IMR-90 (cell line): ENCODE results near the gene RGS14. TPM values are rescaled to one million over a fixed set of nuclear protein-coding genes. Genes with fewer than 3 reads are reported as not detected.

Experiments used
- ATAC-seq: fragments of 200-7000 bp; cut with Tn5 transposase; 2 replicates; pipeline ENCODE4 v1.9.1; 2020; ENCODE audit warnings: low read depth, mild to moderate bottlenecking, moderate library complexity
- BruUV-seq: library from RNA; stranded (reverse); fragments of 400-500 nt; replicated peaks from 2 replicates; lab custom pipeline; 2021; lab: Mats Ljungman, UMichigan
- CTCF ChIA-PET: fragments of 300-600 bp; formaldehyde crosslinking; extraction: SDS; loops from one replicate; lab custom pipeline; 2021; ENCODE audit warnings: antibody characterized with exemption; lab: Yijun Ruan, JAX
- POLR2A ChIA-PET: fragments of 300-600 bp; sonication (Branson Sonifier 250); formaldehyde crosslinking; loops from one replicate; lab custom pipeline; 2022; ENCODE audit warnings: antibody characterized with exemption; ENCODE audit not compliant: unreplicated experiment; lab: Charles Lee
- DNase-seq: peaks from one replicate; pipeline ENCODE4 v3.0.0; 2013
- H2AFZ ChIP-seq: replicated peaks from 2 replicates; pipeline ENCODE3; 2013; ENCODE audit warnings: low read length, mild to moderate bottlenecking; ENCODE audit not compliant: poor library complexity
- H2AK5ac ChIP-seq: 2 replicates; pipeline ENCODE4 v1.6.1; 2013; ENCODE audit warnings: low read depth, low read length, inconsistent platforms
- H2AK9ac ChIP-seq: replicated peaks from 2 replicates; pipeline ENCODE3; 2013; ENCODE audit warnings: mild to moderate bottlenecking, low read depth, low read length, moderate library complexity; ENCODE audit not compliant: poor library complexity
- H2BK120ac ChIP-seq: 2 replicates; pipeline ENCODE4 v1.6.1; 2013; ENCODE audit warnings: low read depth, low read length, inconsistent platforms
- H2BK15ac ChIP-seq: 3 replicates; pipeline ENCODE4 v1.6.1; 2013; ENCODE audit warnings: low read depth, low read length, inconsistent platforms
- H2BK20ac ChIP-seq: 2 replicates; pipeline ENCODE4 v1.6.1; 2013; ENCODE audit warnings: low read depth, mild to moderate bottlenecking, inconsistent platforms, low read length, moderate library complexity
- H2BK5ac ChIP-seq: 2 replicates; pipeline ENCODE4 v1.6.1; 2013; ENCODE audit warnings: mild to moderate bottlenecking, low read depth, low read length, inconsistent platforms; ENCODE audit not compliant: poor library complexity, severe bottlenecking
- H3K14ac ChIP-seq: replicated peaks from 2 replicates; pipeline ENCODE4 v1.6.1; 2013; ENCODE audit warnings: low read depth, low read length, inconsistent platforms
- H3K18ac ChIP-seq: 2 replicates; pipeline ENCODE4 v1.6.1; 2013; ENCODE audit warnings: low read depth, low read length, control low read depth
- H3K23ac ChIP-seq: 2 replicates; pipeline ENCODE4 v1.6.1; 2013; ENCODE audit warnings: low read depth, low read length, inconsistent platforms
- H3K27ac ChIP-seq: 2 replicates; pipeline ENCODE4 v1.5.1; 2013; ENCODE audit warnings: mild to moderate bottlenecking, control low read depth, low read length; ENCODE audit not compliant: insufficient read depth
- H3K27me3 ChIP-seq: 2 replicates; pipeline ENCODE4 v1.6.1; 2013; ENCODE audit warnings: low read length; ENCODE audit not compliant: control insufficient read depth, insufficient read depth
- H3K36me3 ChIP-seq: 2 replicates; pipeline ENCODE4 v1.6.1; 2013; ENCODE audit warnings: low read length, mixed read lengths; ENCODE audit not compliant: control insufficient read depth, insufficient read depth
- H3K4ac ChIP-seq: 2 replicates; pipeline ENCODE4 v1.6.1; 2013; ENCODE audit warnings: low read depth, low read length, inconsistent platforms
- H3K4me1 ChIP-seq: 2 replicates; pipeline ENCODE4 v1.6.1; 2013; ENCODE audit warnings: low read length, mixed read lengths; ENCODE audit not compliant: control insufficient read depth, insufficient read depth
- H3K4me2 ChIP-seq: 2 replicates; pipeline ENCODE4 v1.6.1; 2013; ENCODE audit warnings: low read depth, mild to moderate bottlenecking, control low read depth, low read length, moderate library complexity
- H3K4me3 ChIP-seq: 2 replicates; pipeline ENCODE4 v1.5.1; 2013; ENCODE audit warnings: low read depth, mild to moderate bottlenecking, control low read depth, low read length, moderate library complexity; ENCODE audit not compliant: insufficient read depth
- H3K56ac ChIP-seq: 2 replicates; pipeline ENCODE4 v1.6.1; 2013; ENCODE audit warnings: low read length, inconsistent platforms; ENCODE audit not compliant: insufficient read depth; ENCODE audit errors: extremely low read depth
- H3K79me1 ChIP-seq, 2 experiments: 2 replicates each; pipeline ENCODE4 v1.6.1; 2013; ENCODE audit warnings: low read length in 2 of 2, inconsistent platforms in 1 of 2, low read depth in 1 of 2
- H3K9ac ChIP-seq: 2 replicates; pipeline ENCODE4 v1.6.1; 2013; ENCODE audit warnings: low read depth, low read length, control low read depth
- H3K9me1 ChIP-seq: 2 replicates; pipeline ENCODE4 v1.6.1; 2013; ENCODE audit warnings: low read length, inconsistent platforms; ENCODE audit not compliant: insufficient read depth
- H3K9me3 ChIP-seq: 2 replicates; pipeline ENCODE4 v1.6.1; 2013; ENCODE audit warnings: low read length; ENCODE audit not compliant: control insufficient read depth, insufficient read depth
- H4K20me1 ChIP-seq: 2 replicates; pipeline ENCODE4 v1.6.1; 2013; ENCODE audit warnings: low read length, inconsistent platforms; ENCODE audit not compliant: insufficient read depth
- H4K5ac ChIP-seq: 2 replicates; pipeline ENCODE4 v1.6.1; 2013; ENCODE audit warnings: mild to moderate bottlenecking, low read depth, low read length, control low read depth
- H4K8ac ChIP-seq, 2 experiments: 2 replicates each; pipeline ENCODE4 v1.6.1; 2013; ENCODE audit warnings: low read depth in 2 of 2, low read length in 2 of 2, control low read depth in 1 of 2, inconsistent platforms in 1 of 2
- H4K91ac ChIP-seq: 2 replicates; pipeline ENCODE4 v1.6.1; 2013; ENCODE audit warnings: low read depth, low read length, inconsistent platforms; ENCODE audit not compliant: insufficient read depth
- BHLHE40 ChIP-seq: fragments of 150-350 bp; IDR thresholded peaks from 2 replicates; pipeline ENCODE4 v1.6.1; 2016; ENCODE audit warnings: mild to moderate bottlenecking, low read depth, low read length
- CEBPB ChIP-seq: IDR thresholded peaks from 2 replicates; pipeline ENCODE4 v1.6.1; 2012; ENCODE audit warnings: low read depth, low read length, improper control_type of control experiment
- CHD1 ChIP-seq: IDR thresholded peaks from 2 replicates; pipeline ENCODE4 v1.6.1; 2012; ENCODE audit warnings: low read depth, low read length, improper control_type of control experiment
- FOS ChIP-seq: fragments of 150-350 bp; IDR thresholded peaks from 2 replicates; pipeline ENCODE4 v1.6.1; 2016; ENCODE audit warnings: low read depth, low read length
- MAFK ChIP-seq: IDR thresholded peaks from 2 replicates; pipeline ENCODE4 v1.6.1; 2012; ENCODE audit warnings: low read depth, low read length, improper control_type of control experiment
- MAZ ChIP-seq: IDR thresholded peaks from 2 replicates; pipeline ENCODE4 v1.6.1; 2012; ENCODE audit warnings: low read depth, mild to moderate bottlenecking, low read length, improper control_type of control experiment, moderate library complexity, borderline replicate concordance
- MXI1 ChIP-seq: IDR thresholded peaks from 2 replicates; pipeline ENCODE4 v1.6.1; 2012; ENCODE audit warnings: low read depth, mild to moderate bottlenecking, low read length, moderate library complexity, borderline replicate concordance
- POLR2A ChIP-seq: IDR thresholded peaks from 2 replicates; pipeline ENCODE4 v1.6.1; 2012; ENCODE audit warnings: mild to moderate bottlenecking, low read depth, low read length
- RAD21 ChIP-seq: IDR thresholded peaks from 2 replicates; pipeline ENCODE4 v1.6.1; 2012; ENCODE audit warnings: low read length, improper control_type of control experiment
- RCOR1 ChIP-seq: IDR thresholded peaks from 2 replicates; pipeline ENCODE4 v1.6.1; 2012; ENCODE audit warnings: mild to moderate bottlenecking, low read length, improper control_type of control experiment; ENCODE audit not compliant: insufficient replicate concordance
- RFX5 ChIP-seq: IDR thresholded peaks from 2 replicates; pipeline ENCODE4 v1.8.0; 2012; ENCODE audit warnings: low read depth, mild to moderate bottlenecking, low read length, moderate library complexity
- SMC3 ChIP-seq: fragments of 150-350 bp; IDR thresholded peaks from 2 replicates; pipeline ENCODE4 v1.6.1; 2016; ENCODE audit warnings: low read depth, mild to moderate bottlenecking, antibody characterized with exemption, low read length, moderate library complexity
- WGBS, 2 experiments: methylation state at CpG; one replicate each; pipeline versions ENCODE4 v1.1.5 to v1.1.7; 2013; ENCODE audit warnings: missing lambda C conversion rate in 2 of 2; ENCODE audit not compliant: insufficient read length in 1 of 2; ENCODE audit errors: extremely low coverage in 2 of 2; 5-methylcytosine and 5-hydroxymethylcytosine counted together
- dilution Hi-C: fragments of 300-500 bp; cut with HindIII; formaldehyde crosslinking; loops from one replicate; pipeline ENCODE4 v1.14.3; 2018; ENCODE audit warnings: low sequenced_read_pairs; ENCODE audit not compliant: unreplicated experiment
- in situ Hi-C: fragments of 300-500 bp; cut with MboI; formaldehyde crosslinking; loops from 3 replicates; pipeline ENCODE4 v1.14.3; 2019; ENCODE audit warnings: low sequenced_read_pairs, inconsistent platforms, mixed read lengths
- intact Hi-C: fragments of 100-400 bp; cut with micrococcal nuclease; formaldehyde crosslinking; loops from 2 replicates; pipeline ENCODE4 v1.10.0; 2022
- polyA plus RNA-seq, 3 experiments: library from polyadenylated mRNA; depleted of rRNA; stranded (reverse); fragments of >200 nt; gene quantifications; 2 replicates each; pipeline ENCODE4 v1.2.3, GENCODE V29; 2012; ENCODE audit warnings: low replicate concordance in 1 of 3
- total RNA-seq: library from RNA; depleted of rRNA; stranded (reverse); fragments of >200 nt; gene quantifications from 2 replicates; pipeline ENCODE4 v1.2.3, GENCODE V29; 2012
- TF ChIP-seq, protein P1 (sequence below): fragments of 150-350 bp; IDR thresholded peaks from 2 replicates; pipeline ENCODE4 v1.6.1; 2017; ENCODE audit warnings: mild to moderate bottlenecking, antibody characterized with exemption, low read length, low read depth
- TF ChIP-seq, protein P2 (sequence below): conservative IDR thresholded peaks from 2 replicates; pipeline ENCODE4 v1.5.1; 2012; ENCODE audit warnings: mild to moderate bottlenecking, low read depth, low read length, improper control_type of control experiment
- TF ChIP-seq, protein P3 (sequence below): fragments of 150-350 bp; IDR thresholded peaks from 2 replicates; pipeline ENCODE4 v1.6.1; 2016; ENCODE audit warnings: low read depth, mild to moderate bottlenecking, low read length, moderate library complexity, borderline replicate concordance

Gene RGS14
- total and polyA plus RNA-seq, 2 of the 4 experiments (the other 2 are of a cell fraction), result 1.1 to 6.5 TPM

DNA sequence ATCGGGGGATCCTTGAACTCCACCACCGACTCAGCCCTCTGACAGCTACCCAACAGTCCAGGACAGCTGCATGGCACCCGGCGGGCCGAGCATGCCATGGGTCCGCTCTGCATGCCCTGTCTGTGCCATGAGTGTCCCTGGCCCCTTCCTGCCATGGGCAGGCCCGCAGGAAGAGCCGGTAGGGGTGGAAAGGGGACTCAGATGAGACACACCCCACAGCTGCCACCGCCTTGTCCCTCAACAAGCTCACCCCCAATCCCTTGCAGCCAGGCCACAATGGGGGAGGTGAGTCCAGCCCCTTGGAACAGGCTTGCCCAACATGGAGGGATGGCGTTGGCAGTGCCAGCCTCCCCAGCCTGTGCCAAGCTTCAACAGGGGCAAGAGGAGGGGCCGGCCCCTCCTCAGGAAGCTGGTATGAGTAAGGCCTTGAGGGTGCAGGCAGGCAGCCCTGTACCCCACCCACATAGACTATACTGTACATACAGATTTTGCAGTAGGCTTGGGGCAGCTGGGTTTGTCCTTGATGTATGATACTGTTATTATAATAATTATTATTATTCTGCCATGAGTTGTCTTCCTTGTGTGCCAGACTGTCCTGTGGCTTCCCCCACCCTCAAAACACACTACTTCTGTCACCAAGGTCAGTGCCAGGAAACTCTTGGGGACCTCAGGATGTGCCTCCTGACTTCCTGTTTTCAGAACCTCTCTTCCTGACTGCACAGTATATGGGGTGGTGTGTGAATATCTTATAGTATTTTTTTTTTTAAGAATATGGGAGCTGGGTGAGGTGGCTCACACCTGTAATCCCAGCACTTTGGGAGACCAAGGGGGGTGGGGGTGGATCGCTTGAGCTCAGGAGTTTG, 14.5 kb downstream of the RGS14 start:
- no peak overlapping the region for H4K5ac ChIP-seq
- H3K18ac ChIP-seq, result no peak overlapping the region
- no peak overlapping the region for H3K4ac ChIP-seq
- in situ Hi-C loops (no loop called here), dilution Hi-C loops (no loop called here), intact Hi-C loops (no loop called here)
- H4K20me1 ChIP-seq, result no peaks in the 10 kb centered on the region; the same call in none of the 2 replicates
- no peak overlapping the region for H3K56ac ChIP-seq
- 83% methylated on average over 1 of the region's 12 CpGs; no CpG with 5 or more reads in 1 of the 2 experiments for WGBS, 2 experiments
- H4K91ac ChIP-seq, result no peak overlapping the region
- no peak overlapping the region for H2BK20ac ChIP-seq
- H3K27ac ChIP-seq, result no peak overlapping the region
- peaks cover 6% of the 10 kb centered on the region; the same call in 1 of the 2 replicates for H3K27me3 ChIP-seq
- H3K4me2 ChIP-seq, result no peak overlapping the region
- H2AK9ac ChIP-seq, result no peak overlapping the region
- H3K9me3 ChIP-seq, result no peaks in the 10 kb centered on the region
- BruUV-seq, result no TSS peak
- H3K14ac ChIP-seq, result no peak overlapping the region
- no peak overlapping the region for H2AK5ac ChIP-seq
- H4K8ac ChIP-seq, result no peak overlapping the region
- no peak overlapping the region for H3K4me3 ChIP-seq
- H2BK5ac ChIP-seq, result no peak overlapping the region
- H2AFZ ChIP-seq, result no peak overlapping the region
- DNase-seq (no peak), ATAC-seq (no peak)
- H3K79me1 ChIP-seq, result no peaks in the 10 kb centered on the region
- no peak overlapping the region for H2BK15ac ChIP-seq
- no peak overlapping the region for H2BK120ac ChIP-seq
- ChIA-PET POLR2A (no interaction called here), CTCF (no interaction called here)
- H3K36me3 ChIP-seq, result no peaks in the 10 kb centered on the region
- no peak overlapping the region for H3K23ac ChIP-seq
- peaks cover 6% of the 10 kb centered on the region; the same call in 1 of the 2 replicates for H3K4me1 ChIP-seq
- no peaks in the 10 kb centered on the region for H3K9me1 ChIP-seq
- no peak overlapping the region for H3K9ac ChIP-seq
- TF ChIP-seq CHD1 (no peak), MAFK (no peak), FOS (no peak), CEBPB (no peak), POLR2A (no peak), BHLHE40 (no peak), RAD21 (no peak), SMC3 (no peak), MAZ (no peak), RCOR1 (no peak), MXI1 (no peak), RFX5 (no peak)
- TF ChIP-seq, protein P1, sequence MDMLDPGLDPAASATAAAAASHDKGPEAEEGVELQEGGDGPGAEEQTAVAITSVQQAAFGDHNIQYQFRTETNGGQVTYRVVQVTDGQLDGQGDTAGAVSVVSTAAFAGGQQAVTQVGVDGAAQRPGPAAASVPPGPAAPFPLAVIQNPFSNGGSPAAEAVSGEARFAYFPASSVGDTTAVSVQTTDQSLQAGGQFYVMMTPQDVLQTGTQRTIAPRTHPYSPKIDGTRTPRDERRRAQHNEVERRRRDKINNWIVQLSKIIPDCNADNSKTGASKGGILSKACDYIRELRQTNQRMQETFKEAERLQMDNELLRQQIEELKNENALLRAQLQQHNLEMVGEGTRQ, result no peak
- TF ChIP-seq, protein P2, sequence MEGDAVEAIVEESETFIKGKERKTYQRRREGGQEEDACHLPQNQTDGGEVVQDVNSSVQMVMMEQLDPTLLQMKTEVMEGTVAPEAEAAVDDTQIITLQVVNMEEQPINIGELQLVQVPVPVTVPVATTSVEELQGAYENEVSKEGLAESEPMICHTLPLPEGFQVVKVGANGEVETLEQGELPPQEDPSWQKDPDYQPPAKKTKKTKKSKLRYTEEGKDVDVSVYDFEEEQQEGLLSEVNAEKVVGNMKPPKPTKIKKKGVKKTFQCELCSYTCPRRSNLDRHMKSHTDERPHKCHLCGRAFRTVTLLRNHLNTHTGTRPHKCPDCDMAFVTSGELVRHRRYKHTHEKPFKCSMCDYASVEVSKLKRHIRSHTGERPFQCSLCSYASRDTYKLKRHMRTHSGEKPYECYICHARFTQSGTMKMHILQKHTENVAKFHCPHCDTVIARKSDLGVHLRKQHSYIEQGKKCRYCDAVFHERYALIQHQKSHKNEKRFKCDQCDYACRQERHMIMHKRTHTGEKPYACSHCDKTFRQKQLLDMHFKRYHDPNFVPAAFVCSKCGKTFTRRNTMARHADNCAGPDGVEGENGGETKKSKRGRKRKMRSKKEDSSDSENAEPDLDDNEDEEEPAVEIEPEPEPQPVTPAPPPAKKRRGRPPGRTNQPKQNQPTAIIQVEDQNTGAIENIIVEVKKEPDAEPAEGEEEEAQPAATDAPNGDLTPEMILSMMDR, result no peak
- TF ChIP-seq, protein P3, sequence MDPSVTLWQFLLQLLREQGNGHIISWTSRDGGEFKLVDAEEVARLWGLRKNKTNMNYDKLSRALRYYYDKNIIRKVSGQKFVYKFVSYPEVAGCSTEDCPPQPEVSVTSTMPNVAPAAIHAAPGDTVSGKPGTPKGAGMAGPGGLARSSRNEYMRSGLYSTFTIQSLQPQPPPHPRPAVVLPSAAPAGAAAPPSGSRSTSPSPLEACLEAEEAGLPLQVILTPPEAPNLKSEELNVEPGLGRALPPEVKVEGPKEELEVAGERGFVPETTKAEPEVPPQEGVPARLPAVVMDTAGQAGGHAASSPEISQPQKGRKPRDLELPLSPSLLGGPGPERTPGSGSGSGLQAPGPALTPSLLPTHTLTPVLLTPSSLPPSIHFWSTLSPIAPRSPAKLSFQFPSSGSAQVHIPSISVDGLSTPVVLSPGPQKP, result no peak
